GM21515 (cell line): Measurements from ENCODE around the gene CD80.
A peak's percentile ranks its signal among the peaks of the same experiment; 100 is the strongest.
"Not testable (repeated sequence)": the region's sequence is repeated elsewhere in the genome, so short reads cannot be mapped to it uniquely, and the experiment has no call there.

Experiments used
- ATAC-seq: cut with Tn5 transposase; IDR thresholded peaks from one replicate; pipeline ENCODE4 v1.9.1; 2021; ENCODE audit not compliant: unreplicated experiment

The CD80 gene, protein sequence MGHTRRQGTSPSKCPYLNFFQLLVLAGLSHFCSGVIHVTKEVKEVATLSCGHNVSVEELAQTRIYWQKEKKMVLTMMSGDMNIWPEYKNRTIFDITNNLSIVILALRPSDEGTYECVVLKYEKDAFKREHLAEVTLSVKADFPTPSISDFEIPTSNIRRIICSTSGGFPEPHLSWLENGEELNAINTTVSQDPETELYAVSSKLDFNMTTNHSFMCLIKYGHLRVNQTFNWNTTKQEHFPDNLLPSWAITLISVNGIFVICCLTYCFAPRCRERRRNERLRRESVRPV

DNA sequence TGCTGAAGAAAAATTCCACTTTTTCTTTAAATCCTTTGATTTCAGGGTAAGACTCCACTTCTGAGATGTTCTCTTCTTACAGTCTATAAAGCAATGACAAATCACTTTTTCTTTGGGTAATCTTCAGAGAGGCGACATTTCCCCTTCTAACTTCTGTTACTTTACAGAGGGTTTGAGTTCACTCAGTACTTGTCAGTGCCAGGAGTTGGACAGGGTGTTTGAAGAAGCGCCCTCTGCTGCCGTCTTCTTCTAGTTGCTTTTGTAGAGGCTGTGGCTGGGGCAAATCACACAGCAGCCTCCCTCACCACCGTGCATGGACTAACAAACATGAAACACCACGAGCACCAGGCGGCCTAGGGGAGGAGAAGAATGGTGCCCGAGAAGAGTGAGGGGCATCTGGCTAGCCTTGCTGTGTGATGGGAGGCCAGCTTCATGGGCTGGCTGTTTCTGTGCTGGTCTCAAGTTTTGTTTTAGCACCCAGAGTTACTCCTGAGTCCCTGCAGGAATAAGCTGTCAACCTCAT, at the start of gene CD80:
TSS of gene CD80 (minus strand) at position 174 of the 523 bp plus-strand sequence. CDS start 1,886 bp downstream, outside the sequence.
- peak; percentile 58 for ATAC-seq

DNA sequence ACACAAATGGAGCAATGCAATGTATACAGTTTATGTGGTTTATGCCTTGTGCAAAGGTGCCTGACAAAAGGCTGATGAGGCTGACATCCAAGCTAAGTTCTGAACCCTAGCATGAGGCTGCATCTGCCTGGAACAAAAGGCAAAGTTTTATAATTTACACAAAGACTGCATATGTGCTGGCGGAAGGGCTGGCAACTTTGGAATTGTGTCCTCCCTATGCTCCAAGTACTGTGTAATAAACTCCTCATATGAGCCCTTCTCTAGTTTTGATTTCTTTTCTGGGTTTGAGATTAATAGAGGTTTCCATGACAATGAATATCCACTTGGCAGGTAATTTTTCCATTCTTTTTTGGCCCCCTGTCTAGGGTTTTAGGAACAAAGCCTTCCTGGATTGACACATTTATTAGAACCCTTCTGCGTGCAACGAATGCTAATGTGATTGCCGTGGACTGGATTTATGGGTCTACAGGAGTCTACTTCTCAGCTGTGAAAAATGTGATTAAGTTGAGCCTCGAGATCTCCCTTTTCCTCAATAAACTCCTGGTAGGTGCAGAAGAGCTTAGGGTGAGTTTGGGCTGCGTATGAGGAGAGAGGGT, 49.1 kb upstream of the CD80 start:
- no peak for ATAC-seq

DNA sequence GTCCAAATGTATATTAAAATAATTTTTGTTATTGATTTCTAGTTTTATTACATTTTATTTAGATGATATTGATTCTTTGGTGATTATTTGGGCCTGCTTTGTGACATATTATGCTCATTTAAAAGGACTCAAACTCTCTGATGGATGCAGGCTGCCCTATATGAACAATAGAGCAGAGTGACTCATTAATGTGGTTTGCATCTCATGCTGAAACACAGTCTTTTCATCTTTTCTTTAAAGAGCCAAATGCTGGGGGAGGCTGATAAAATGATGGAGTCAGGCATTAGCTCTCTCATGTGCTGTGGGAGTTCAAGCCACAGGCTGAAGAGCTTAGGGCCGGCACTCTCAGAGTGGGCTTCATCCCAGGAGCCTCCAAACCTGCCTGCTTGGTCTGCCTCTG, 45.5 kb upstream of the CD80 start:
- no peak for ATAC-seq

DNA sequence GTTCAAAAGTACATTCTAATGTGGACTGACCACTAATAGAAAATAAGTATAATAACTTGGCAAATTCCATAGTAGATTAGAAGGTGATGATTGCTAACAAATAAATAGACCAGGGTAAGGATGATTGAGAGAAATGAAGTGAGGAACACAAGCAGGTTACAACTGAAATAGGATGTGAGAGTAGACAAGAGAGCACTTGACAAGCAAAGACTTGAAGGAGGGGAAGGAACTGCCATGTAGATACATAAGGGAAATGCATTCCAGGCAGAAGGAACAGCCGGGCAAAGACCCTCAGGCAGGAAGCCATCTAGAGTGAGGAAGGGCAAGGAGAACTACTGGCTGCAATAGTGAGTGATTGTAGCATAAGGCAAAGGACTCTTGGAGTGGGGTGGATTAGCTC, 43.3 kb upstream of the CD80 start:
- ATAC-seq: no peak

- ATAC-seq: no peak
Measured at GRCh38 chr3:119601154-119601553, 41.7 kb upstream of the CD80 start.

GRCh38 chr3:119600732-119601131, 41.3 kb upstream of the CD80 start:
- ATAC-seq: peak; percentile 61

DNA sequence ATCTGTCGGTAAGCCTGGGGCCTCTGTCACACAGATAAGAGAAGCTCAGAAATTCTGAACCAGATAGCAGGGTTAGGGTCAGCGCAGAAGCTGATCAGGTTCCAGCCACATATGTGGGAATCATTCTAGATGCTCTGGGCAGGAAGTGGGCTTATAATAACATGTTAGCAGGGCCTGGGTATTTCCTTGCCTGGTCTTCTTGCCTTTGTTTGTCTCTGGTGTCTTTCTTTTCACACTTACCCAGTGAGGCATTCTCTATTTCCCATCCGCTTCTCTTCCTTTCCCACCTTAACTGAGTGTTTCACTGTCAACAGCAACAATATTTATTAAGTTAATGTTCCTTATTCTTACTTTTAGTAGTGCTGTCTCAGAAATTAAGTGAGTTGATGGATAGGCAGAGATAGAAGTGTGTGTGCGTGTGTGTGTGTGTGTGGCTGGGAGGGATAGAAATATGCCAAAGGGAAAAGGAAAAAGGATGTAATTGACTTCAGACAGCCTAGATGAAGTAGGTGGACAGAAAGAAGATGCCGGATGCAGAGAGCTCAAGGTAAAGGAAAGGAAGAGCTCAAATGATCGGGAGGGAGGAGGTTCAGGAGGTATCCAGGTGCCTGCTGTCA, 40.3 kb upstream of the CD80 start:
- no peak for ATAC-seq

GRCh38 chr3:119598410-119599098, 39.1 kb upstream of the CD80 start:
- ATAC-seq: peak; percentile 41

DNA sequence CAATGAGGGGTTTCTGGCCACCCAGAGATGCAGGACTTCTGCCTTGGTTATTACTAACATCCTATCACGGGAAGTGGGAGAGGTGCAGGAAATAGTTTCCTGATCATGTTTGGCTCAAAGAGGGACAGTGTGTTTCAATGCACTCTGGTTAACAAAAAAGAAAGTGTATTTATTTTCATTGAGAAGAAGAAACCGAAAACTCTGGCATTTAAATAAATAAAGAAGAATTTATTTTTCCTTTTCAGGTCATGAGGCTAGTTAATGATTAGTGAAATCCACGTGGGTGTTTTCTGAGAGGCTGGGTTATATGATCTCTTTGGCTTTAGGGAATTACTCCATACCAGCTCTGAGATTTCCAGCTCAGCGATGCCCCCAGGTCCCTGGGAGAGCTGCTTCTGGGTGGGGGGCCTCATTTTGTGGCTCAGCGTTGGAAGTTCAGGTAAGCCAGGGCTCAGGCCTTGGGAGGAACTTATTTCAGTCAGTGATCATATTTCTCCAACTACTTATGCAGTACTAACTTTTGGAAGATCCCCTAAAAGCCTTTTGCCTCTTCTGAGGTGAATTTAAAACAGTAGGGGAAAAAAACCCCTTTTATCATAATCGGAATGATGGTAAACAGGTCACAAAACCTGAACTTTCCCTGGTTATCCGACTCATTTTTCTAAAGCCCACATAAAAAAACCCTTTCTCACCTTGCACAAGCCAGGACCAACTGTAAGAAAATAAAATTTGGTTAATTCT, 38.3 kb upstream of the CD80 start, which contains the start of gene PLA1A:
TSS of gene PLA1A (plus strand) at position 338 of the 741 bp plus-strand sequence. CDS start at position 367, 29 bp downstream.
- ATAC-seq: no peak

DNA sequence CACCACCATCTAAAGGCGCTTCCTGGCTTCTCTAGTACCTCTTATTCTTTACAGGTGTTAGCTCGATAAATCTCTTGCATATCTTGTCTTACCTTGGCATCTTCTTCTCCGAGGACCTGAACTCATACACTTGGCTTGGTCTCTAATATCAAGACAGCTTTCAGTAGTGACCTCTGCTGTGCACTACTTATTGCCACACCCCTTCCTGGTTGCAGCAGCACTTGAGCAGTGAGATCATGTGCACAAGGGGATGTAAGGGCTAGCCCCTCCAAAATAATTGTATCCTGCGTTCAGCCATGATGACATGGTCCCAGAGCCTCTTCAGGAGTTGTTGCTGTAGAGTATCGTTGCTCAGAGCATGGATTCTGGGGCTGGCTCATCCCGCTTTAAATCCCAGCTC, 37.0 kb upstream of the CD80 start:
- no peak for ATAC-seq

DNA sequence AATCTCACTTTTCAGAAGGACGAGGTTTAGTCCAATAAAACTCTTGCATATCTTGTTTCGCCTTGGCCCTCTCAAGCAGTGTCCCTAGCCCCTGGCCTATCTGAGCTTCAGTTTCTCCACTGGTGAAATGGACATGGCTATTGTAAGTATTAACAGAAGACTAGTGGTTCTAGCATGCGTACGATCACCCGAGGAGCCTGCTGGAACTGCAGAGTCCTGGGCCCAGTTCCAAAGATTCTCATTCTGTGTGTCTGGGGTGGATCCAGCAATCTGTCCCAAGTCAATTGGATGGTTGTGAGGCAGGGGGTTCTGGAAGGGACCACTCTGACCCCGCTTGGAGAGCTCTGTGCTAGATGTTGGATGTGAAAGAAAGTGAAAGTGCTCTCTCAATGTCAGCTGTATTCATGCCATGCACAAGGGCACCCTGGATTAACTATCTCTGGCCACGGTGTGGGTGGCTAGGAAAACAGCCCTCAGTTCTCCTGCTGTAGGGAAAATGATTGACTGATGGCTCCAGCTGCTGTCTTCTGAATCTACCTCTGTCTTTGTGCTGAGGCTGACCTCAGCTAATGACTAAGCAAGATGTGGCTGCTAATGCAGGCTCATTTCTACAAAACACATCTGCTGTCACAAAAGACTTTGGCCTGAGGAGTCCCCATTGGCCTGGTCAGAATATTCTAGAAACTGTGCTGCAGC, 36.4 kb upstream of the CD80 start:
- no peak for ATAC-seq

GRCh38 chr3:119594929-119595328, 35.5 kb upstream of the CD80 start:
- not testable (repeated sequence) for ATAC-seq

DNA sequence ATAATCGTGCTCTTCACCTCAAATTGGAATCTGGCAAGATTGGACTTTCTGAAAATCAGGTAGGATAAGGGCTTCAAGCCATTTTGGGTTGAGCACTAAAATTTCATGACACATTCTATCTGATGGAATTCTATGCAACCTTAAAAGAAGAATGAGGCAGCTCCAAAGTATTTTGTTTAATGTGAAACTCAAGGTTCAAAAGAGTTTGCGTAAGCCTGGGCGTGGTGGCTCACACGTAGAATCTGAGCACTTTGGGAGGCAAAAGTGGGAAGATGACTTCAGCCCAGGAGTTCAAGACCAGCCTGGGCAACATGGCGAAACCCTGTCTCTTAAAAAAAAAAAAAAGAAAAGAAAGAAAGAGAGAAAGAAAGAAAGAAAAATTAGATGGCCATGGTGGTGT, 34.7 kb upstream of the CD80 start:
- ATAC-seq: no peak

- ATAC-seq: no peak
Measured at GRCh38 chr3:119592861-119593260, 33.4 kb upstream of the CD80 start.

DNA sequence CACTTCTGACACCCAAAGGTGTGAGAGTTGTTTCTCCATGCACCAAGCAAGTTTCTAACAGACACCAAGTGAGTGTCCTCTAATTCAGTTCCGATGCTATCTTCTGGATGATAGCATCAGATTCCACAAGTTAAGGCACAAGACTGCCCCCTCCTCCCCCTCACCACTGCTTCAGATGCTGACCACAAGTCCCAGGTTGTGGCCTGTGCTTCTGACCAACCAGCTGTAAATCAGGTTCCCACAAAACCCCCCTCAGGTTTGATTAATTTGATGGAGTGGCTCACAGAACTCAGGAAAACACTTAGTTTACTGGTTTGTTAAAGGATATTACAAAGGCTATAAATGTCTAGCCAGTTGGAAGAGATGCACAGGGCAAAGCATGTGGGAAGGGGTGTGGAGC, 31.3 kb upstream of the CD80 start:
- no peak for ATAC-seq

DNA sequence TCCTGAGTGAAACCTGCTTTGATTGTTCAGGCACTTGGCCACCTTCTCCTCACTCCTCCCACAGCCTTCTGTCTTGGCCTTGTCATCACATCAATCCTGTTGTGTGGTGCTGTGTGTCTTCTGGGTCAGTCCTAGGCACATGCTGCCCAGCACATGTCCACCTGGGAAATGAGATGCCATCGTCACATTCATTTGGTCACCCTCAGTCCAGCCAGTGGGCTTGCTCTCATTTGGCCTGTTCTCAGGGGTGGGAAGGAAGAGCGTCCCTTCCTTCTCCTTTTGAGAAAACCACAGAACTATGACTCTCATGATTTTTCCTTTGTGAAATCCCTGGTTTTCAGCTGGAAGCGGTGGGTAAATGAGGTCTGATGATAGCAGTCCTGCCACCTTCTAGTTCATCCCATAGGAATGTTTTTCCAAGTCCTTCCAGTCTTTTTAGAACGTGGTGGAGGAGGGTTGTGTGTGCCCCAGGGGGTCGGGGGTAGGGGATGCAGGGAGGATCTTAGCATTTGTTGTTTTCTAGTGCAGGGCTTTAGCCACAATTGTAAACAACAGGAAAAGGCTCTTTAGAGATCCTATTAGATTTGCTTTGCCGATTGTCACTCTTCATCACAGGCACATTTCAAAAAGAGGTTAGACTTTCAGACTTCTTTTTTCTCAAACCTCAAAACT, 29.8 kb upstream of the CD80 start:
- no peak for ATAC-seq

GRCh38 chr3:119588112-119588511, 28.7 kb upstream of the CD80 start:
- ATAC-seq: no peak

DNA sequence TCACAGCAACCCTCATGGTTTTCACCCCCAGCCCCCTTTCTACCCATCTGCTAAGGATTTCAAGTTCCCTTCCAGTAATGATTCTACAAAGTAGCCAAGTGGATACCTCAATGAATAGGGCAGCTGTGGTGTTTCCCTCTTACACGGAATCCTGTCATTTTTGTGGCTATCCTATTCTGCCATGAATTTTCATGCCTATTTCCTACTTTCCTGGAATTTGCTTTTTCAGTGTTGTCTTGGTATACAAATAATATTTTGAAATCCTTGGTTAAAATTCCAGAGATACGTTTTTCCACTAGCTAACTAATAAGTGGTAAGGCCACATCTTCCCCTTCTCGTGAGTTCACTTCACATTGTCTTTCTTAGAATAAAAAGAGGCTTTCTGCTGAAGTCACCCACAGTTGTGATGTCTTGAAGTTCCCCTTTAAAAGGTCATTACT, 27.3 kb upstream of the CD80 start:
- no peak for ATAC-seq

DNA sequence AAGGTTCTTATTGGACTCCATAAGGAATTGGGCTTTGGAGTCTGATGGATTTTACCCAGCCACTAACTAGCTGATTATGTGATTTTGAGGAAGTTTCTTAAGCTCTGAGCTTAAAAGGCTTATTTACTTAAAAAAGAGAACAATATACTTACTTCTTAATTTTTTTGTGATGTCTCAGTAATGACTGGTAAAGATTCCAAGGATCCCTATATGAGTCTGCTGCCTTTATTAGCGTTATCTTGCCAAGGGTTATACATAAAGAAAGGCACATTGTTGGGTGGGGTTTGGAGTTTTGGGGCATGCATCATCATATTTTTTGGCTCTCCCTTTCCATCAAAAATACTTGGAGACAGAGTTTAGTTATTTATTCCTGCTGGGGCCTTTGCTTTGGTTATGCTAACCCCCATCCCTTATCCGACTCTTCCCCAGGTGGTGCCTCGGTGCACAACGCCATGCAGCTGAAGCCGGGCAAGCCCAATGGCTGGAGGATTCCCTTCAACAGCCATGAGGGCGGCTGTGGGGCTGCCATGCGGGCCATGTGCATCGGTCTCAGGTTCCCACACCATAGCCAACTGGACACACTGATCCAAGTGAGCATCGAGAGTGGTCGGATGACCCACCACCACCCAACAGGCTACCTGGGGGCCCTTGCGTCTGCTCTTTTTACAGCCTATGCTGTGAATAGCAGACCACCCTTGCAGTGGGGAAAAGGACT, 26.6 kb upstream of the CD80 start:
- ATAC-seq: no peak
